ACHN (cell line): ENCODE data around the gene LCN15.
A peak's percentile ranks its signal among the peaks of the same experiment; 100 is the strongest.
"Not testable (repeated sequence)": the region's sequence is repeated elsewhere in the genome, so short reads cannot be mapped to it uniquely, and the experiment has no call there.

ENCODE experiments used
- DNase-seq: peaks from one replicate; pipeline ENCODE4 v3.0.0-alpha.2; 2015
- in situ Hi-C: cut with HindIII; loops from 2 replicates; pipeline ENCODE4 v1.10.0; 2017; ENCODE audit warnings: low sequenced_read_pairs, low pct_ligation_motif_present, low pct_unique_long_range_greater_than_20kb

Gene LCN15

DNA sequence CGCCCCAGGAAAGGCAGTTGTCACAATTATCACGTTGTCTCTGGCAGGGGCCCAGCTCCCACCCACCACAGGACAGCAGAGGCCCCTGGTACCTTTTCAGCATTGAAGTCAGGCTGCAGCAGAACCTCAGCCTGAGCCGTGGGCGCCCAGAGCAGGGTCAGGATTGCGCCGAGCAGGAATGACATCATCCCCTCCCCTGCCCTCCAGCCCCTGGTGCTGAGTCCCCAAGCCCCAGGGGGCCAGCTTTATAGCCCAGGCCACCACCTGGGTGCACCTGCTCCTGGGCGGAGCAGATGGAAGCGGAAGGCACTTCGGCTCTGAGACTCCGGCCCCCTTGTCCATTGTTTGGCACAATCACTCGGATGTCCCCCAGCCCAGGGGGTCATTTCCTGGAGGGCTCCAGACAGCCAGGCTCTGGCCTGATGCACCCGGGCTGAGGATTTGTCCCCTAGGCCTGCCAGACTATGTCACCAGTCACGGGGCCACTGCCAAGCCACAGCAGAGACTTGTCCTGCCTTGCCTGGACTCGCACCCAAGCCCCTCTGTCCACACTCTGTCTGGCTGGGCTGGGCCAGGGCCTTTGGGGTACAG lies at the start of gene LCN15:
LCN15 (minus strand) TSS at position 218 of the 591 bp plus-strand sequence; CDS start at position 188, 30 bp downstream.
- no peak for DNase-seq
- in situ Hi-C loops = no loop called here

- peak; percentile 25 for DNase-seq
Observed at GRCh38 chr9:136808806-136809158, 44.5 kb upstream of the LCN15 start.

DNA sequence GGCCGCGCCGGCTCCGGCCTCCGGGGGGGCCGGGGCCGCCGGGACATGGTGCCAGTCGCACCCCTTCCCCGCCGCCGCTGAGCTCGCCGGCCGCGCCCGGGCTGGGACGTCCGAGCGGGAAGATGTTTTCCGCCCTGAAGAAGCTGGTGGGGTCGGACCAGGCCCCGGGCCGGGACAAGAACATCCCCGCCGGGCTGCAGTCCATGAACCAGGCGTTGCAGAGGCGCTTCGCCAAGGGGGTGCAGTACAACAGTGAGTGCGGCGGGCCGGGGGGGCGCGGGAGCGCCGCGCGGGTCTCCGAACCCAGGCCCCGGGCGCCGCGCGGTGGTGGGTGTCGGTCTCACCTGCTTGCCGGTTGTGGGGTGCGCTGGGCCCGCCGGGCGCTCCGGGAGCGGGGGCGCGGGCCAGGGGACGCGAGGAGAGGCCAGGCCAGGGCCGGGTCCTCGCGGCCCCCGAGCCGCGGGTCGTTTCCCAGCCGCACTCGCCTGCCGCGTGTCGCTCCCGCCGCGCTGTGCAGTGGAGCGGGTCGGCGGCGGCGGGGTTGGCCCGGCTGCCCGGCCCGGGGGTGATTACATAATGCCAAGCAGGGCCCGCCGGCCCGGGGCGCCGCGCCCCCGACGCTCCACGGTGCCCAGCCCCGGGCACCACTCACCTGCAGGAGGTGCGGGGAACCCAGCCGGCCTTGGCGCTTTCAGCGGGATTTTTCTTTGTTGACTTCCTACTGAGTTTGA lies 43.9 kb upstream of the LCN15 start:
- DNase-seq = peak; percentile 24
- in situ Hi-C loops = no loop called here

More at GRCh38 chr9:136808806-136809158, 44.5 kb upstream of the LCN15 start:
- in situ Hi-C loops = no loop called here

DNA sequence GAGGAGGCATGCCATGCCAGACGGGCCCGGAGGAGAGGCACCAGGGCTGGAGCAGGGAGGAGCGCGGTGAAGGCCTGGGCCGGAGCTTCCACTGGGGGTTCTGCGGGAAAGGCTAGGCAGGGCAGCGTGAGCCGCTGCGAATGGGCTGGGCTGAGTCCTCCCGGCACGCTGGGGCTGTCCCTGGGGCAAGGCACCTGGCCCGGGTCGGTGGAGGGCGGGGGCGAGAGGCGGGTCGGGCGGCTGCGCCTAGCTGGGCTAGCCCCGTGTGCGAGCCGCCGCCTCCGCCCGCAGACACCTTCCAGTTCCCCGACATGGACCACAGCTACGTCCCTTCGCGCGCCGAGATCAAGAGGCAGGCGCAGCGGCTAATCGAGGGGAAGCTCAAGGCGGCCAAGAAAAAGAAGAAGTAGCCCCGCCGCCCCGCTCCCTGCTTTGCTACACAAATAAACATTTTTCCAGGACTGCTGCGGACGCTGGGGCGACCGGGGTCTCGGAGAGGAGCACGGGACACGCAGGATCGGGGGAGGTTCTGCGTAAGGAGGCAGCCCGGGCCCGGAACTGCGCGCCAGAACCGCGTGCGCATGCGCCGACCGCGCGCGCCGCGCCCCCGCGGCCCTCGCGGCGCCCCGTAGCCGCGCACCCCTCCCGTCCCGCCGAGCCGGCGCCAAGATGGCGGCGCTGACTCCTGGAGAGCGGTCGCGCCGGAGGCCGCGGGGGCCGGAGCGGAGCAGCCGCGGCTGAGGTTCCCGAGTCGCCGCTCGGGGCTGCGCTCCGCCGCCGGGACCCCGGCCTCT lies 43.2 kb upstream of the LCN15 start, which contains the start of gene RABL6:
RABL6 (plus strand) TSS at position 668 of the 794 bp plus-strand sequence. CDS start 249 bp downstream, outside the sequence.
- peak; percentile 74 for DNase-seq
- in situ Hi-C loops = no loop called here

DNA sequence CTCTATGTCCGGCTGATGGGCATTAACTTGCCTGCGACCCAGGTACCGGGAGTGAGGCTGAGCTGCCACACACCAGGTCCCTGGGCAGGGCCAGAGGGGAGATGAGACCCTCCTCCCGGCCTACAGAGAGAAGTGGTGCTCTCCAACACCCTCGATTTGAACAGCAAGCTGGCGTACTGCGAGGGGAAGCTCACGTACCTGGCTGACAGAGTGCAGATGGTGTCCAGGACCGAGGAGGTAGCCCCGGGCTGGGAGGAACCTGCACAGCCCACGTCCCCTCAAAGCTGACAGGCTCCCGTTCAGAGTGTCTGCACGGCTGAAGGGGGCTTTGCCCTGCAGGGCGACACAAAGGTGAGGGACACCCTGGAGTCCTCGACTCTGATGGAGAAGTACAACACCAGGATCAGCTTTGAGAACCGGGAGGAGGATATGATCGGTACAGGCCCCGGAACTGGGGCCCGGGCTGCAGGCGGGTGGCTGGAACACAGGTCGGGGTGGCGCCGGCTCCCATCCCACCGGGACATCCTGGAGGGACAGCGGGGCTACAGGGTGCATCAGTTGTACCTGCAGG lies 42.4 kb upstream of the LCN15 start:
- DNase-seq = no peak
- in situ Hi-C loops = no loop called here

DNA sequence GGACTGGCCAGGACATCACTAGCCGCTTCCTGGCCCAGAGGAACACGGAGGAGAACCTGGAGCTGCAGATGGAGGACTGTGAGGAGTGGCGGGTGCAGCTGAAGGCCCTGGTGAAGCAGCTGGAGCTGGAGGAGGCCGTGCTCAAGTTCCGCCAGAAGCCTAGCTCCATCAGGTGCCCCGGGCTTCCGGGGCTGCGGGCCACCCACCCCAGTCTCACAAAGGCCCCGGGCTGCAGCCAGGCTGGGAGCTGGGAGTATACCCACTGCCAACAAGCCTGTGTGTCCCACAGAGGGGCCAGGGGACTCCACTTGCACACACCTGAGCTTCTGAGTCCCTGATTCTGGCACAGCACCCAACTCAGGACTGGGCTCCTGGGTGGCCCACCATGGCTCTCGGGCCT lies 41.7 kb upstream of the LCN15 start:
- in situ Hi-C loops = no loop called here
- no peak for DNase-seq

DNA sequence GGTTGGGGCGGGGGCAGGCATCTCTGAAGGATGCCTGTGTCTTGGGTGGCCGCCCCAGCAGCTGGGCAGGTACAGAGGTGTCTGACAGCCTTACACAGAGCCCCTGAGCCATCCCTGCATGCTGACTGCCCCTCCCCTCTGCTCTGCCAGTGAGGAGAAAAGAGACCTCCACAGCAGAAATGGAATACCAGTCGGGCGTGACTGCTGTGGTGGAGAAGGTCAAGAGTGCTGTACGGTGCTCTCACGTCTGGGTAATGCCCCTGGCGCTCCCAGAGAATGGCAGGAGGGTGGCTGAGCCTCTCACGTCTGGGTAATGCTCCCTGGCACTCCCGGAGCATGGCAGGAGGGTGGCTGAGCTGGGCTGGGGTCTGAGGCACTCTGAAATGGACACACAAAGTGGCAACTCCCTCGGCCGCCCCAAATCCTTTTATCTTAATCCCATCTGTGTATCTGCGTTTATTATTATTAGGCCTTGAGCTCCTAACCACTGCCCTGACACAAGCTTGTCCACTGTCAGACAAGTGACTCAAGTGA lies 41.0 kb upstream of the LCN15 start:
- in situ Hi-C loops = no loop called here
- DNase-seq = no peak

GRCh38 chr9:136804509-136805206 lies 40.3 kb upstream of the LCN15 start:
- in situ Hi-C loops = no loop called here
- DNase-seq = no peak

- in situ Hi-C loops = no loop called here
- no peak for DNase-seq
Observed at GRCh38 chr9:136803551-136804508, 39.5 kb upstream of the LCN15 start.

DNA sequence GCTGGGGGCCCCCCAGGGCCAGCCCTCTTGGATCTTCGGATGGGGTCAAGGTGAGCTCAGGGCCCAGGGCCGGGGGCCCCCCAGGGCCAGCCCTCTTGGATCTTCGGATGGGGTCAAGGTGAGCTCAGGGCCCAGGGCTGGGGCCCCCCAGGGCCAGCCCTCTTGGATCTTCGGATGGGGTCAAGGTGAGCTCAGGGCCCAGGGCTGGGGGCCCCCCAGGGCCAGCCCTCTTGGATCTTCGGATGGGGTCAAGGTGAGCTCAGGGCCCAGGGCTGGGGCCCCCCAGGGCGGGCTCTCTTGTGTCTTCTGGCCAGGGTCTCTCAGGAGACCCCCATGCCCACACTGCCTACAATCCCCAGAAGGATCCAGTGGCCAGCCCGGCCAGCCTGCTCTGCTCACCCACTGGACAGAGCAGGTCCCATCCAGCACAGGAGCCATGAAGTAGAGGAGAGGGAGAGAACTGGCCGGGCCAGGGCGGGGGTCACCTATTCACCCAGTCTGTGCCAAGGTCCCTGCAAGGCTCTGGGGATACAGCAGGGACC lies 38.8 kb upstream of the LCN15 start:
- in situ Hi-C loops, DNase-seq: not testable (repeated sequence)

- in situ Hi-C loops = no loop called here
- DNase-seq = no peak
Observed at GRCh38 chr9:136802321-136802720, 38.0 kb upstream of the LCN15 start.

DNA sequence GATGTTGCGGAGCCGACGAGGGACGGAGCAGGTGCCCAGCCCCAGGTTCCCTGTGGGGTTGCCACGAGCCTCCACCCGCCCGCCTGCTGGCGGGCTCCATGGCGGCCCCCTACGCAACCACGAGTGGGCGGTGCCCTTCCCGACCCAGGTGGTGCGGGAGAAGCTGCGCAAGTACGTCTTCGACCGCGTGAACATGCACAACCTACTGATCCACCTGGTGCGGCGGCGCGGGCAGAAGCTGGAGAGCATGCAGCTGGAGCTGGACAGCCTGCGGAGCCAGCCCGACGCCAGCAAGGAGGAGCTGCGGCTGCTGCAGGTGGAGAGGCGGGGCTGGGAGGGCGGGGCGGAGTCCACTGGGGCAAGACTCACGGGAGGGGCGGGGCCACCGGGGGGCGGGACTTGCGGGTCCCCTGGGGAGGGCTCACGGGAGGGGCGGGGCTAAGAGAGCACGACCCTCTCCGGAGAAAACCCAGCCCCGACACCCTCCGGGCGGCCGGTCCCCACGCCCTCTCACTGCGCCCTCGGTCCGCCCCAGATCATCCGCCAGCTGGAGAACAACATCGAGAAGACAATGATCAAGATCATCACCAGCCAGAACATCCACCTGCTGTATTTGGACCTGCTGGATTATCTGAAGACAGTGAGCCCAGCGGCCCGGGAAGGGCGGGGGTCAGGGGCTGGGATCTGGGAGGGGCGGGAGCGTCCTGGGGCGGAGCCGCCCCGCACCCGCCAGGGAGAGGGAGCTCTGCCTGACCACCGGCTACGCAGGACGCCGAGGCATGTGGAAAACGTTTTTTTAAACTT lies 35.7 kb upstream of the LCN15 start:
- peak; percentile 80 for DNase-seq
- in situ Hi-C loops = no loop called here

DNA sequence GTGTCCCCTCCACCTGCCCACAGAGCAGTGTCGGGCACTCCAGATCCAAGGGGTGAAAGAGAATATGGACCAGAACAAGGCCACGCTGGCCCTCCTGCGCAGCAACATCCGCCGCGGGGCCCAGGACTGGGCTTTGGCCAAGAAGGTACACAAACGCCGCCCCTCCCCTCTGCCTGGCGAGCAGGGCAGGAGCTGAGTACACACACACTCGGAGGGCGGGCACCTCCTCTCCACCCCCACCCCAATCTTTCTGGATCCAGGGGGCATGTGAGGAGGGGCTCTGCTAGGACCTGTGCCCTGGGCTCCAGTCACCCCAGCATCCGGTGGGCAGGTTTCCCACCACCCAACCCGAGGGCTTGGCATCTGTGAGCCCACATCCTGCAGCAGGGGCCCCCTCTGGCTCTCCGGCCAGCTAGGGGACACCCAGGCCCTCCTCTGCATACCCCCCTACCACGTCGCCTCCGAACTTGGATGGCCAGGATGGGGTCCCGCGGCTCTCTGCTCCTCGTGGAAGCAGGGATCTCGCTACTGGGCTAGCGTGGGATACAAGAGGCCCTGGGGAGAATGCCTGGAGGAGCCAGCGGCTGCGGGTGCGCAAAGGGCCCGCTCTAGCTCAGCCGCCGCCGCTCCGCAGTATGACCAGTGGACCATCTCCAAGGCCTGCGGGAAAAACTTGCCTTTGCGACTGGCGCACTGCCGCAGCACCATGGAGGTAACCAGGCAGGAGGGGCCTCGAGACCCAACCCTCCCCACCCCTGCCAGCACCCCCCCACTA lies 34.9 kb upstream of the LCN15 start:
- in situ Hi-C loops = no loop called here
- DNase-seq = no peak

GRCh38 chr9:136798708-136799078 lies 34.4 kb upstream of the LCN15 start:
- in situ Hi-C loops = no loop called here
- DNase-seq = no peak

DNA sequence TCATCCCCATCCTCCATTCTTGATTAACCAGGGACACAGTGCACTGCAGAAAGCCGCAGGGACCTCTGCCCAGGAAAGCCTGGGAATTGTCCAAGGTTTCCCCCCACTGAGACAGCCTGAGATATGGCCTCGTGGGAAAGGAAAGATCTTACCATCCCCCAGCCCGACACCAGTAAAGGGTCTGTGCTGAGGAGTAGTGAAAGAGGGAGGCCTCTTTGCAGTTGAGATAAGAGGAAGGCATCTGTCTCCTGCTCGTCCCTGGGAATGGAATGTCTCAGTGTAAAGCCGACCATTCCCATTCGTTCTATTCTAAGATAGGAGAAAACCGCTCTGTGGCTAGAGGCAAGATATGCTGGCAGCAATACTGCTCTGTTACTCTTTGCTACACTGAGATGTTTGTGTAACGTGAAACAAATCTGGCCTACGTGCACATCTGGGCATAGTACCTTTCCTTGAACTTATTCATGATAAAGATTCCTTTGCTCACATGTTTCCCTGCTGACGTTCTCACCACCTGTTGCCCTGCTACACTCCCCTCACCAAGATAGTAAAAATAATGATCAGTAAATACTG lies 32.5 kb upstream of the LCN15 start:
- in situ Hi-C loops, DNase-seq: not testable (repeated sequence)
